GM12892 (cell line): ENCODE results near the gene MARCHF4.

ENCODE experiments used
- POLR2A ChIP-seq: IDR thresholded peaks from 2 replicates; pipeline ENCODE4 v1.6.1; 2011; ENCODE audit warnings: low read depth, low read length, control low read depth
- POLR2AphosphoS5 ChIP-seq: IDR thresholded peaks from 2 replicates; pipeline ENCODE4 v1.6.1; 2011; ENCODE audit warnings: low read depth, low read length, control low read depth
- TAF1 ChIP-seq: IDR thresholded peaks from 2 replicates; pipeline ENCODE4 v1.6.1; 2011; ENCODE audit warnings: low read depth, mild to moderate bottlenecking, control low read depth, low read length, borderline replicate concordance

GRCh38 chr2:216369821-216370220 lies 2.5 kb downstream of the MARCHF4 start:
- no peak for TF ChIP-seq POLR2A
- no peak for TF ChIP-seq POLR2AphosphoS5
- no peak for TF ChIP-seq TAF1
